Sigmoid colon (tissue), 4 donors: Measurements from ENCODE around the gene OR52A5.

Experiments
- CTCF ChIP-seq, 4 experiments: fragments of 450-650 bp in 3 of 4; fragments of 200-600 bp in 1 of 4; IDR thresholded peaks; one replicate each; pipeline ENCODE4 v1.5.1; 2016 to 2019; ENCODE audit warnings: antibody characterized with exemption in 4 of 4, mild to moderate bottlenecking in 3 of 4, moderate library complexity in 2 of 4
- EP300 ChIP-seq, 4 donors: sonication (generic); formaldehyde crosslinking; IDR thresholded peaks; one replicate each; pipeline ENCODE4 v1.6.1; 2017; ENCODE audit warnings: antibody characterized with exemption in 4 of 4
- POLR2A ChIP-seq, 2 donors: fragments of 450-650 bp; IDR thresholded peaks; one replicate each; pipeline ENCODE4 v1.6.1; 2016; ENCODE audit warnings: antibody characterized with exemption in 2 of 2, mild to moderate bottlenecking in 2 of 2, moderate library complexity in 2 of 2

DNA sequence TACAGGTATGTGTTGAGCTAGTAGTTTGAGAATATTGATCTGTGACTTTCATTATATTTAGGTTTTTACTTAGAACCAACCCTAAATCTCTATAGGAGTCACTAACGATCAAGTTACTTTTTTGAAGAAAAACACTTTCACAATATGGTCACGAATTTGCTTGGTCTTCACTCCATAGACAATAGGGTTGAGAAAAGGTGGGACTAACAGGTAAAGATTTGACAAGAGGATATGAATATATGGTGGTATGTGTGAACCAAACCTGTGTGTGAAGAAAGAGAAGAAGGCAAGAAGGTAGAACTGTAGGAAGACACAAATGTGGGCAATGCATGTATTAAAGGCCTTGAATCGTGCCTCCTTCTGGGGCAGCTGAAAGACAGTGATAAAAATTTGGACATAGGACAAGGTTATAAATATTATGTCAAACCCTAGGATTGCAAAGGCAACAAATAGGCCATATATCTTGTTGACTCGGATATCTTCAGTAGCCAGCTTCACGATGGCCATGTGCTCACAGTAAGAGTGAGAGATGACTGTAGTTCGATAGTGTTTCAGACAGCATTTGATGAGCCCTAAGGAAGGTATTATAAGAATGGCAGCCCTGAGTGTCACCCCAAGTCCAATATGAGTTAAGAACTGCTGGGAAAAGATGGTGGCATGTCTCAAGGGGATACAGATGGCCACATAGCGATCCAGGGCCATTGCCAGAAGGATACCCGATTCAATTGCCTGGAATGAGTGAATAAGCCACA lies 6.4 kb downstream of the OR52A5 start:
- TF ChIP-seq CTCF (IDR thresholded peaks at IDR 0.05) (no peak), POLR2A (IDR thresholded peaks at IDR 0.05) (no peak), EP300 (IDR thresholded peaks at IDR 0.05) (no peak)
